Lower lobe of right lung (tissue), 2 donors: ENCODE results near the gene RPA3. TPM values are rescaled to one million over a fixed set of nuclear protein-coding genes. Genes with fewer than 3 reads are reported as not detected.

Experiments used
- ATAC-seq, 2 donors: fragments of 200-7000 bp; cut with Tn5 transposase; one replicate each; pipeline ENCODE4 v1.9.1; 2020 to 2022; ENCODE audit warnings: mild to moderate bottlenecking in 2 of 2, moderate library complexity in 2 of 2
- DNase-seq: peaks from one replicate; pipeline ENCODE4 v3.0.0-alpha.2; 2020
- H3K27ac ChIP-seq: fragments of 200-600 bp; one replicate; pipeline ENCODE4 v1.8.0; 2022
- H3K27me3 ChIP-seq: fragments of 200-600 bp; one replicate; pipeline ENCODE4 v1.8.0; 2022; ENCODE audit warnings: low read depth
- H3K36me3 ChIP-seq: fragments of 200-600 bp; one replicate; pipeline ENCODE4 v1.8.0; 2022; ENCODE audit warnings: mild to moderate bottlenecking
- H3K4me1 ChIP-seq: fragments of 200-600 bp; one replicate; pipeline ENCODE4 v1.8.0; 2022
- H3K4me3 ChIP-seq: fragments of 200-600 bp; one replicate; pipeline ENCODE4 v1.8.0; 2022; ENCODE audit warnings: mild to moderate bottlenecking
- H3K9me3 ChIP-seq: fragments of 200-600 bp; one replicate; pipeline ENCODE4 v1.8.0; 2022
- intact Hi-C: fragments of 100-400 bp; cut with DNase I; formaldehyde crosslinking; loops from one replicate; pipeline ENCODE4 v1.11.0; 2022
- total RNA-seq: library from RNA; stranded (reverse); fragmentation: NEBNext Ultra II Directional; extraction: Animal tissue kit (Norgen Biotek cat#: 25700); gene quantifications from one replicate; pipeline ENCODE4 v1.2.1, GENCODE V29; 2021
- TF ChIP-seq, protein P1 (sequence below): fragments of 200-600 bp; IDR thresholded peaks from one replicate; pipeline ENCODE4 v1.8.0; 2022; ENCODE audit warnings: antibody characterized with exemption, mild to moderate bottlenecking
- donor health status: DM: no; HTN: yes; CAD: no; lungs with severe emphysema.

Gene RPA3
- total RNA-seq, 1 donor from 2014 or later, result 27.4 TPM

DNA sequence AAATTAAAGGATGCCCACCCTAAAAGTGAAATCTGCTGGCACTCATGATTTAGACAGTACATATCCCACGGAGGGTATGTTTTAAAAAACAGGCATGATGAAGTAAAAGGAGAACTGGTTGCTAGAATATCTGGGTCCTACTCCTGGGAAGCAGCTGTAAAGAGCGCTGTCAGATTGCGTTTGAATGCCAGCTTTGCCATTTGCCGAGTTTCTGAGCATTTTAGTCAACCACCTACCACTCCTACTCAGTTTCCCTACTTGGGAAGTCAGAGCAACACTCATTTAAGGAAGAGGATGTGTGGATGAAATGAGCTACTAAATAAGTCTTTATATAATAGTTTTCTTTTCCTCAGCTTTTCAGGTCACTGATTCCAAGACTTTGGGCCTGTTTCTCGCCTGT, 79.0 kb downstream of the RPA3 start:
- Histone ChIP-seq H3K4me1 (peaks cover 18% of the 10 kb centered on the region), H3K27me3 (no peaks in the 10 kb centered on the region), H3K4me3 (peak overlapping the region; percentile 79), H3K27ac (peak overlapping the region; percentile 92), H3K9me3 (no peaks in the 10 kb centered on the region), H3K36me3 (peaks cover 14% of the 10 kb centered on the region)
- TF ChIP-seq, protein P1, sequence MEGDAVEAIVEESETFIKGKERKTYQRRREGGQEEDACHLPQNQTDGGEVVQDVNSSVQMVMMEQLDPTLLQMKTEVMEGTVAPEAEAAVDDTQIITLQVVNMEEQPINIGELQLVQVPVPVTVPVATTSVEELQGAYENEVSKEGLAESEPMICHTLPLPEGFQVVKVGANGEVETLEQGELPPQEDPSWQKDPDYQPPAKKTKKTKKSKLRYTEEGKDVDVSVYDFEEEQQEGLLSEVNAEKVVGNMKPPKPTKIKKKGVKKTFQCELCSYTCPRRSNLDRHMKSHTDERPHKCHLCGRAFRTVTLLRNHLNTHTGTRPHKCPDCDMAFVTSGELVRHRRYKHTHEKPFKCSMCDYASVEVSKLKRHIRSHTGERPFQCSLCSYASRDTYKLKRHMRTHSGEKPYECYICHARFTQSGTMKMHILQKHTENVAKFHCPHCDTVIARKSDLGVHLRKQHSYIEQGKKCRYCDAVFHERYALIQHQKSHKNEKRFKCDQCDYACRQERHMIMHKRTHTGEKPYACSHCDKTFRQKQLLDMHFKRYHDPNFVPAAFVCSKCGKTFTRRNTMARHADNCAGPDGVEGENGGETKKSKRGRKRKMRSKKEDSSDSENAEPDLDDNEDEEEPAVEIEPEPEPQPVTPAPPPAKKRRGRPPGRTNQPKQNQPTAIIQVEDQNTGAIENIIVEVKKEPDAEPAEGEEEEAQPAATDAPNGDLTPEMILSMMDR, result no peak
- intact Hi-C loops, result no loop called here
- DNase-seq, result no peak
- no peak for ATAC-seq

DNA sequence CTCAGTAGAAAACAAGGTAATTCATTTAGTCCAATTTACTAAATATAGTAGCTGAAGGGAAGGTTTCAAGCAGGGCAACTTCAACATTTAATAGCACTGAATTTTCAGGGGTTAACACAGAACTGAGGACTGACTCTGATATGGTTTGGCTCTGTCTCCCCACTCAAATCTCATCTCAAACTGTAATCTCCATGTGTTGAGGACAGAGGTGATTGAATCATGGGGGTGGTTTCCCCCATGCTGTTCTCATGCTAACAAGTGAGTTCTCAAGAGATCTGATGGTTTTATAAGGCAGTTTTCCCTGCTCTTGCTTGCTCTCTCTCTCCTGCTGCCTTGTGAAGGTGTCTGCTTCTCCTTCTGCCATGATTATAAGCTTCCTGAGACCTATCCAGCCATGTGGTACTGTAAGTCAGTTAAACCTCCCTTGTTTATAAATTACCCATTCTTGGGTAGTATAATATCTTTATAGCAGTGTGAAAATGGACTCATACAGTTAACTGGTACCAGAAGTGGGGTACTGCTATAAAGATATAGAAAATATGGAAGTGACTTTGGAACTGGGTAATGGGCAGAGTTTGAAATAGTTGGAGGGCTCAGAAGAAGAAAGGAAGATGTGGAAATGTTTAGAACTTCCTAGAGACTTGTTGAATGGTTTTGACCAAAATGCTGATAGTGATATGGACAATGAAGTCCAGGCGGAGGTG, 87.6 kb downstream of the RPA3 start:
- no peaks in the 10 kb centered on the region for H3K9me3 ChIP-seq
- TF ChIP-seq, protein P1, result no peak
- ATAC-seq (no peak), DNase-seq (no peak)
- no peaks in the 10 kb centered on the region for H3K4me1 ChIP-seq
- intact Hi-C loops, result no loop called here
- H3K4me3 ChIP-seq, result no peak overlapping the region
- H3K27me3 ChIP-seq, result no peaks in the 10 kb centered on the region
- H3K36me3 ChIP-seq, result no peaks in the 10 kb centered on the region
- H3K27ac ChIP-seq, result no peak overlapping the region

DNA sequence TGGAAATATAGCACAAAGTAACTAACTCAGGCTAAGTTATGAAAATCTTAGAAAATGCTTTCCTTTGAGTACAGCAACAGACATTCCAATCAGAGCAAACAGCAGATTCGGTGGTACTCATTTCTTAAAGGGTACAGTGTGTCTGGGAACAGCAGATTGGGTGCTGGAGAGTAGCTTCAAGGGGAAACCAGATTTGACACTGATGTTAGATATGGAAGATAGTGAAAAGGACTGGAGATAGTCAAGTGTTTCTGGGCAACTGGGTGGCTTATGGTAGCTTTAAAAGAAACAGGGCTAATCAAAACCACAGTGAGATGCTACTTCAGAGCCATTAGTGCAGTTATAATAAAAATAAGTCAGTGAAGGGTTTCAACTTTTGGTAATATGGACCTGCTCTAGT, 89.9 kb downstream of the RPA3 start:
- TF ChIP-seq, protein P1, result no peak
- ATAC-seq (no peak), DNase-seq (no peak)
- Histone ChIP-seq H3K4me3 (no peak overlapping the region), H3K27ac (no peak overlapping the region), H3K9me3 (no peaks in the 10 kb centered on the region), H3K27me3 (no peaks in the 10 kb centered on the region), H3K4me1 (no peaks in the 10 kb centered on the region), H3K36me3 (no peaks in the 10 kb centered on the region)
- intact Hi-C loops, result no loop called here

DNA sequence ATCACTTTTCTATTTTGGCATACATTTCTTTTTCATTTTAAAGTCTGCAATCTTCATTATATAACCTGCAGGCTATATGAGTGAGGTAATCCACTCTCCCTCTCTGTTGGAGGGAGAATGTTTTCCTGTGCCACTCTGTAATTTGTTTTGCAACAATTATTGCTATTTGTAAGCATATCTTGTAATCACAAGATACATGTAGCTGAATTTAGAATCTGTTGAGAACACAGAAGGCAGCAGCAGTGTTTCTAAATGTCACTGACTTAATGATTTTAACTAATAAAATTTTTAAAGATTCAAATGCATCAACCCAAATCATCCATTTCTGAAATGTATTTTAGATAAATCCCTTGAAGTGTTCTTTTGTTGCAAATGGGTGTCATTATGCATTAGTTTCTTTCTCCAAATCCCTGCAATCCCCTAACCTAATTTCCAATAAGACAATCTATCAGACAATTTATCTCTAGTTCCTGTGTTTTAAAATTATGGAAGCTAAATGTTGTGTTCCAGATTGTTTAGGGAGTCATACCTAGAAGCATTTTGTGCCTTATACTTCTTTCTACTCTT, 97.7 kb downstream of the RPA3 start:
- Histone ChIP-seq H3K9me3 (no peaks in the 10 kb centered on the region), H3K36me3 (no peaks in the 10 kb centered on the region), H3K4me1 (no peaks in the 10 kb centered on the region), H3K27me3 (no peaks in the 10 kb centered on the region), H3K27ac (no peak overlapping the region), H3K4me3 (no peak overlapping the region)
- intact Hi-C loops, result no loop called here
- ATAC-seq (no peak), DNase-seq (no peak)
- TF ChIP-seq, protein P1, result no peak

DNA sequence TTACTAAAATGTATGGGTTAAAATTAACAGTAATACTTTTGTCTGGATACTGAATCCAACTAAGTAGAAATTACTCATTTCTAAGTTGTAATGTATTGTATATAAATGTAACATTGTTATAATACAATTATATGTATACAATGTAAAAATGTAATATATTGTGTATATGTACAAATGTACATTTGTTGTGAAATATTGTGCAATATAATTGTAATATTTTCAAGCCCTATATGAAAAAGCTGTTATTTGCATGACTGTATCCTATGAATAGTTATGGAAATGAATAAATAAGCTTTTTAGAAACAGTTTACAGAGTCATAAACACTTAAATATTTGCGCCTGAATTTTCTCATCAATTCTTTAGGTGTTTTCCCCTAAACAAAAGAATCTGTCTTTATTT, 98.2 kb downstream of the RPA3 start:
- Histone ChIP-seq H3K9me3 (no peaks in the 10 kb centered on the region), H3K36me3 (no peaks in the 10 kb centered on the region), H3K27me3 (no peaks in the 10 kb centered on the region), H3K4me3 (no peak overlapping the region), H3K4me1 (no peaks in the 10 kb centered on the region), H3K27ac (no peak overlapping the region)
- DNase-seq (no peak), ATAC-seq (no peak)
- TF ChIP-seq, protein P1, result no peak
- intact Hi-C loops, result no loop called here
